ENCODE data around the gene C1QTNF8.

The C1QTNF8 gene

GRCh38 chr16:1045993-1046911 lies 49.8 kb downstream of the C1QTNF8 start:
- Histone ChIP-seq H3K27ac (ENCODE audit: low read depth, low read length) (no peak overlapping the region), H3K4me1 (ENCODE audit: control insufficient read depth, insufficient read depth, low read length) (0 out of 2 replicates have a peak, but pooled peaks cover 4% of the 10 kb centered on the region), H3K4me3 (ENCODE audit: low read depth, low read length) (no peak overlapping the region), H3K9ac (ENCODE audit: low read depth, low read length) (no peak overlapping the region), H3K27me3 (ENCODE audit: control insufficient read depth, insufficient read depth, low read length) (no peaks in the 10 kb centered on the region), H3K9me3 (ENCODE audit: control insufficient read depth, insufficient read depth, low read length) (no peaks in the 10 kb centered on the region), H3K36me3 (ENCODE audit: control insufficient read depth, insufficient read depth, low read length) (no peaks in the 10 kb centered on the region)

DNA sequence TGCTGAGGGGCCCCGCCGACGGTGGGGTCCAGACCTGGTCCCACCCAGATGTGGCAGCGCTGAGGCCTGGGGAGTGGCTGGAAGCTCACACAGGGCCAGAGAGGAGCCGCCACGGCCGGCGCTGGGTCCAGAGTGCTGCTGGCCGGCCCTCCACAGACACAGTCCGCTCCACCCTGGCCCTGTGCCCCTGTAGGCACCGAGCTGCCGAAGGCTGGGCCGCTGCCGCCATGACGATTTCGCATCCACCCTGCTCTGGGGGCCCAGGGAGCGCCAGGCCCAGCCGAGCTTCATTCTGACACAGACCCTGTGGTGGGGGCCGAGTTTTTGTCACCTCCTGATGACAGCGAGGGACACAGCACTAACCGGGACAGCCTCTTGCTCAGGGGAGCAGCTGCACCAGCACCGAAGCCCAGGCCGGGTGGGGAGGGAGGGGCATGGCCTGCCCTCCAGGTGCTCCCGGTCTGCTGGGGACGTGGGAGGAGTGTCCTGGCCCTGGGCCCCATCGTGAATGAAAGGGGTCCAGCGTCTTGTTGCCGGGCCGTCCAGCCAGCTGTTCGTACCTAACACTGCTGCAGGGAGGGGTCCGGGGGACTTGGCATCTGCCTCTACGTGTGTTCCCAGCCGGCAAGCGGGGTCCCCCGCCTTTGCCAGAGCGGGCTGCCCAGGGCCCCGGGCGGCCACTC lies 50.6 kb downstream of the C1QTNF8 start:
- Histone ChIP-seq H3K27ac (ENCODE audit: low read depth, low read length) (no peak overlapping the region), H3K9ac (ENCODE audit: low read depth, low read length) (no peak overlapping the region), H3K27me3 (ENCODE audit: control insufficient read depth, insufficient read depth, low read length) (no peaks in the 10 kb centered on the region), H3K36me3 (ENCODE audit: control insufficient read depth, insufficient read depth, low read length) (no peaks in the 10 kb centered on the region), H3K4me1 (ENCODE audit: control insufficient read depth, insufficient read depth, low read length) (0 out of 2 replicates have a peak, but pooled peaks cover 4% of the 10 kb centered on the region), H3K9me3 (ENCODE audit: control insufficient read depth, insufficient read depth, low read length) (no peaks in the 10 kb centered on the region), H3K4me3 (ENCODE audit: low read depth, low read length) (no peak overlapping the region)

DNA sequence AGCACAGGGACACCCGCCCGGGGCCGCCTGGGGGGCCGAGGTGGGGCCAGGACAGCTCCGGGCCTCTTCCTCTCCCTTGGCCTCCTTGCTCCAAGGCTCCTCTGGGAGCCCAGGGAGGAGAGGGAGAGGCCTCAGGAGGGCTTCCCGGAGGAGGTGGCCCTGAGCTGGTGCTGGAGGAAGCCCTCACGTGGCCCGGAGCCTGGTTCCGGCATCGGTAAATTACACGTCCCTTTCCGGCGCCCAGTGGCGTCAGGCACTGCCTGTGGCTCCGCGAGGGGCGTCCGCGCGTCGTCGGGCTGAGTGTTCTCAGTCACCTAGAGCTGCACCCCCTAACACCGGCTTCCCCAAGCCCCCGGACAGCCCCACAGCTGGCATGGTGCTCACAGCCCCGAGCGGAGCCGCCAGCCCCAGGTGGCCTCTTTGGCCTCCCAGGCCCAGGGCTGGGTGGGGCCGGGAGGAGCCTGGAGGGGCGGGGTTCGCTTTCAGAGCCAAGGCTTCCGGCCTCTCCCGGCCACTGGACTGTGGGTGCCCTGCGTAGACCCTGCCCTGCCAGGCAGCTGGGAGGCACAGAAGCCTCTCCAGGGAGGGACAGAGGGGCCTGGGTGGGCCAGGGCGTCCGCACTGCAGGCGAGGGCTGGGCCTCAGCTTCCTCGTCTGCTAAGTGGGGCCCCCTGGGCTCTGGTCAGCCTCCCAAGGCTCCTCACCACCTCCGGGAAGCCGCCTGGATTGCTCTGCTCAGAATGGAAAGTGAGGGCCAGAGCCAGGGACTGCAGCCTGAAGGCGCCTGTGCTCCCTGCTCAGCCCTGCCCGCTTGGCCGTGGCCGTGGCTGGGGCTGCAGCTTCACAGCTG lies 51.4 kb downstream of the C1QTNF8 start:
- H3K4me1 ChIP-seq (ENCODE audit: control insufficient read depth, insufficient read depth, low read length), result 0 out of 2 replicates have a peak, but pooled peaks cover 4% of the 10 kb centered on the region
- H3K9ac ChIP-seq (ENCODE audit: low read depth, low read length), result no peak overlapping the region
- no peaks in the 10 kb centered on the region for H3K27me3 ChIP-seq (ENCODE audit: control insufficient read depth, insufficient read depth, low read length)
- no peak overlapping the region for H3K27ac ChIP-seq (ENCODE audit: low read depth, low read length)
- no peak overlapping the region for H3K4me3 ChIP-seq (ENCODE audit: low read depth, low read length)
- no peaks in the 10 kb centered on the region for H3K9me3 ChIP-seq (ENCODE audit: control insufficient read depth, insufficient read depth, low read length)
- H3K36me3 ChIP-seq (ENCODE audit: control insufficient read depth, insufficient read depth, low read length), result no peaks in the 10 kb centered on the region

DNA sequence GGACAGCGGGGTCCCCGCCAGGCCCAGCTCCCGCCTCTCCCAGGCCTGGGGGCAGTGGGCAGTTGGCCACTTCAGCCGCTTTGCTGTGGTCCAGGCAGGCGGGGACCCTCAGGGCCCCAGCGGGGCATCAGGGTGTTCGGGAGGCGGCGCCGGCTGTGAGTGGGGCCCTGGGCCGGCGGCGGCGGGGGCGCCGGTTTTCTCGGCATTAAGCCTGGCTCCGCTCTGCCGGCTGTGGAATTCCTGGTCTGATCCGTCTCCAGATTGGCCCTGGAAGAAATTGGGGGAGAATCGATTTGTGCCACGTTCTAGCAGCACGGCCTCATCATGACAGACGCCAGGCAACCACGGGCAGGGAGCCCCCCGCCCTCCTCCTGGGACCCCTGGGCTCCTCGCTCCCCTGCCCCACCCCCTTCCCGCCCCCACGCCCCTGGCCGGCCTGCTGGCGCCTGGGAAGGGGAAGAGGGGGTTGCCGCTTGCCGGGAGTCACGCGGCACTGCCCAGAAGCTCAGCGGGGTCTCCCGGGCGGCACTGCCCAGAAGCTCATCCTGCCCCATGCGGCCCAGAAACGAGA lies 52.1 kb downstream of the C1QTNF8 start:
- Histone ChIP-seq H3K27me3 (ENCODE audit: control insufficient read depth, insufficient read depth, low read length) (no peaks in the 10 kb centered on the region), H3K9ac (ENCODE audit: low read depth, low read length) (no peak overlapping the region), H3K27ac (ENCODE audit: low read depth, low read length) (no peak overlapping the region)

GRCh38 chr16:1042866-1043265 lies 53.2 kb downstream of the C1QTNF8 start:
- no peaks in the 10 kb centered on the region for H3K36me3 ChIP-seq (ENCODE audit: control insufficient read depth, insufficient read depth, low read length)
- H3K4me3 ChIP-seq (ENCODE audit: low read depth, low read length), result no peak overlapping the region
- H3K4me1 ChIP-seq (ENCODE audit: control insufficient read depth, insufficient read depth, low read length), result no peaks in the 10 kb centered on the region
- H3K27me3 ChIP-seq (ENCODE audit: control insufficient read depth, insufficient read depth, low read length), result no peaks in the 10 kb centered on the region
- no peaks in the 10 kb centered on the region for H3K9me3 ChIP-seq (ENCODE audit: control insufficient read depth, insufficient read depth, low read length)
- H3K27ac ChIP-seq (ENCODE audit: low read depth, low read length), result no peak overlapping the region
- H3K9ac ChIP-seq (ENCODE audit: low read depth, low read length), result no peak overlapping the region

More for the DNA sequence above, 52.1 kb downstream of the C1QTNF8 start:
- Histone ChIP-seq H3K4me1 (ENCODE audit: control insufficient read depth, insufficient read depth, low read length) (0 out of 2 replicates have a peak, but pooled peaks cover 4% of the 10 kb centered on the region), H3K36me3 (ENCODE audit: control insufficient read depth, insufficient read depth, low read length) (no peaks in the 10 kb centered on the region), H3K4me3 (ENCODE audit: low read depth, low read length) (no peak overlapping the region), H3K9me3 (ENCODE audit: control insufficient read depth, insufficient read depth, low read length) (no peaks in the 10 kb centered on the region)

DNA sequence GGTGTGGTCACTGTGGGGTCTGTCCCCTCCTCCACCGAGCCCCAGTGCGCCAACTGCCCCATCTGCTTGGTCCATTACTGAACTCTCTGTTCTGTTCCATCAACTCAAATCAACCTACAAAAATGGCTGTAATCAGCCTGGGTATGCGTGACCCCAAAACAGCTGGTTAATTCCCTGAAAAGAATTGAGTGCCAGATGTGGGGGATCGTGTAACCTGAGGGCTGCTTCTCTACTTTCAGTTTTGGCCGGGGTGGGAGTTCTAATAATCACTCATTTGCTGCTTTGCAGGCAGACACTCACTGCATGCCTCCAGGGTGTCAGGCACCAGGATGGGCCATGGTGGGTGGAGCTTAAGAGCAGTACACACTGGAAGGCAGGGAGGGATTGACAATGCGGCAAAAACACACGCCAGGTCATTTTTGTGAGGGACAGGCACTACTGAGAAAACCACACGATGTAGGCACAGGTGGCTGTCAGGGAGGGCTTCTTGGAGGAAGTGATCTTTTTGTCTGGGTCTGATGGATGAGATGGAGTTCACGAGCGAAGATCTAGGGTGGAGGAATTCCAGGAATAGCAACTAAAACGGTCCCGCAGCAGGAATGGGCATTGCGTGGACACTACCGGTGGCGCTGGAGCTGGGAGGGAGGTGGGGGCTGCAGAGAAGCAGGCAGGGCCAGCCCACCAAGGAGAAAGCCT lies 53.8 kb downstream of the C1QTNF8 start:
- Histone ChIP-seq H3K27ac (ENCODE audit: low read depth, low read length) (no peak overlapping the region), H3K27me3 (ENCODE audit: control insufficient read depth, insufficient read depth, low read length) (no peaks in the 10 kb centered on the region), H3K4me3 (ENCODE audit: low read depth, low read length) (no peak overlapping the region), H3K36me3 (ENCODE audit: control insufficient read depth, insufficient read depth, low read length) (no peaks in the 10 kb centered on the region), H3K9ac (ENCODE audit: low read depth, low read length) (no peak overlapping the region), H3K4me1 (ENCODE audit: control insufficient read depth, insufficient read depth, low read length) (no peaks in the 10 kb centered on the region), H3K9me3 (ENCODE audit: control insufficient read depth, insufficient read depth, low read length) (no peaks in the 10 kb centered on the region)

DNA sequence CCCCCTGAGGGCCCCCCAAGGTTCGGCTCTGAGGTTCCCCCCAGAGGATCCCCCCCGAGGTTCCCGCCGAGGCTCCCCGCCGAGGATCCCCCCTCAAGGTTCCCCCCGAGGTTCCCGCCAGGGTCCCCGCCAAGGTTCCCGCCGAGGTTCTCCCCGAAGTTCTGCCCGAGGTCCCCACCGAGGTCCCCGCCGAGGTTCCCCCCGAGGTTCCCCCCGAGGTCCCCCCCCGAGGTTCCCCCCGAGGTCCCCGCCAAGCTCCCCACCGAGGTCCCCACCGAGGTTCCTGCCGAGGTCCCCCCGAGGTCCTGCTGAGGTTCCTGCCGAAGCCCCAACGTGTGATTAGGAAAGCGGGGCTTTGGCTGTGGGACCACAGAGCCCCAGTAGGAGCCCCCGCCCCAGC lies 55.7 kb downstream of the C1QTNF8 start:
- Histone ChIP-seq H3K4me1 (ENCODE audit: control insufficient read depth, insufficient read depth, low read length) (no peaks in the 10 kb centered on the region), H3K27ac (ENCODE audit: low read depth, low read length) (no peak overlapping the region), H3K4me3 (ENCODE audit: low read depth, low read length) (no peak overlapping the region), H3K36me3 (ENCODE audit: control insufficient read depth, insufficient read depth, low read length) (no peaks in the 10 kb centered on the region), H3K27me3 (ENCODE audit: control insufficient read depth, insufficient read depth, low read length) (no peaks in the 10 kb centered on the region), H3K9me3 (ENCODE audit: control insufficient read depth, insufficient read depth, low read length) (no peaks in the 10 kb centered on the region), H3K9ac (ENCODE audit: low read depth, low read length) (no peak overlapping the region)

- no peaks in the 10 kb centered on the region for H3K36me3 ChIP-seq (ENCODE audit: control insufficient read depth, insufficient read depth, low read length)
Observed at GRCh38 chr16:1039762-1040161, 56.3 kb downstream of the C1QTNF8 start.

GRCh38 chr16:1038932-1039331 lies 57.1 kb downstream of the C1QTNF8 start:
- H3K4me3 ChIP-seq (ENCODE audit: low read depth, low read length), result no peak overlapping the region
- no peak overlapping the region for H3K27ac ChIP-seq (ENCODE audit: low read depth, low read length)
- H3K27me3 ChIP-seq (ENCODE audit: control insufficient read depth, insufficient read depth, low read length), result no peaks in the 10 kb centered on the region
- no peaks in the 10 kb centered on the region for H3K36me3 ChIP-seq (ENCODE audit: control insufficient read depth, insufficient read depth, low read length)
- H3K4me1 ChIP-seq (ENCODE audit: control insufficient read depth, insufficient read depth, low read length), result no peaks in the 10 kb centered on the region
- H3K9ac ChIP-seq (ENCODE audit: low read depth, low read length), result no peak overlapping the region
- H3K9me3 ChIP-seq (ENCODE audit: control insufficient read depth, insufficient read depth, low read length), result no peaks in the 10 kb centered on the region

More at GRCh38 chr16:1039762-1040161, 56.3 kb downstream of the C1QTNF8 start:
- Histone ChIP-seq H3K4me3 (ENCODE audit: low read depth, low read length) (no peak overlapping the region), H3K4me1 (ENCODE audit: control insufficient read depth, insufficient read depth, low read length) (no peaks in the 10 kb centered on the region), H3K9me3 (ENCODE audit: control insufficient read depth, insufficient read depth, low read length) (no peaks in the 10 kb centered on the region), H3K27me3 (ENCODE audit: control insufficient read depth, insufficient read depth, low read length) (no peaks in the 10 kb centered on the region), H3K27ac (ENCODE audit: low read depth, low read length) (no peak overlapping the region), H3K9ac (ENCODE audit: low read depth, low read length) (no peak overlapping the region)
